IPS DF 4.7 (cell line): Measurements from ENCODE around the gene PGAP3.

Source experiments
- DNase-seq: peaks from one replicate; pipeline ENCODE4 v3.0.0-alpha.2; 2013; ENCODE audit warnings: low spot score; ENCODE audit errors: extremely low read depth

PGAP3 gene

DNA sequence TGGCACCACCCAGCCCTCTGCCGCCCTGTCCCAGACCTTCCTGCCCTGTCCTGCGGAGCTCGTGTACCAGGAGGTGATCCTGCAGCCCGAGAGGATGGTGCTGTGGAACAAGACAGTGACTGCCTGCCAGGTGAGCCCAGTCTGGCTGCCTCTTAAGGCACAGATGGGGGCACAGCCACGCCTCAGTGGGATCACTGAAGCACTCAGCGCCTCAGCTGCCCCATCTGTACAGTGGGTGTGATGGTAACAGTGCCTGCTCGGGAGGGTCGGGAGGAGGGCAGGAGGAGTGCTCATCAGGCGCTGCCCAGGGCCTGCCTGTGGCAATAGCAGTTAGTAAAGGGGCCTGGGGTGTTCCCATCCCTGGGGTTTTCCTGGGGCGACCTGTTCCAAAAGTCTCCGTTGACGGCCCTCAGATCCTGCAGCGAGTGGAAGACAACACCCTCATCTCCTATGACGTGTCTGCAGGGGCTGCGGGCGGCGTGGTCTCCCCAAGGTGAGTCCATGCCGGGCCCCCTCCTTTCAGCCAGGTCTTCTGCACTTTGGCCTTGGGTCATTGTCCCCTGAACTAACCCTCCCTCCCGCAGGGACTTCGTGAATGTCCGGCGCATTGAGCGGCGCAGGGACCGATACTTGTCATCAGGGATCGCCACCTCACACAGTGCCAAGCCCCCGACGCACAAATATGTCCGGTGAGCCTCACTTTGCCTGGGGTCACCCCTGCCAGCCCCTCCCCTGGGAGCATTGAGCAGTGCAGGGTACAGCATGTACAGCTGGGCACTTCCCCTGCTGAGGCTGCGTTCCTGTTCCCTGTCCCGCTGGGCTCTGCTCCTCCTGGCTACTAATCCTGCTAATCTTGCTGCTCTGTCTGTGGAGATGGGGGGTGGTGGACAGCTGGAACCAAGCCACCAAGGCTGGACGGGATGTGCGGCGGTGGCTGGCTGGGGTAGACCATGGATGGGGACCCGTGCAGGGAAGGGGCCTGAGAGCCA lies 27.2 kb downstream of the PGAP3 start:
- DNase-seq, result no peak

DNA sequence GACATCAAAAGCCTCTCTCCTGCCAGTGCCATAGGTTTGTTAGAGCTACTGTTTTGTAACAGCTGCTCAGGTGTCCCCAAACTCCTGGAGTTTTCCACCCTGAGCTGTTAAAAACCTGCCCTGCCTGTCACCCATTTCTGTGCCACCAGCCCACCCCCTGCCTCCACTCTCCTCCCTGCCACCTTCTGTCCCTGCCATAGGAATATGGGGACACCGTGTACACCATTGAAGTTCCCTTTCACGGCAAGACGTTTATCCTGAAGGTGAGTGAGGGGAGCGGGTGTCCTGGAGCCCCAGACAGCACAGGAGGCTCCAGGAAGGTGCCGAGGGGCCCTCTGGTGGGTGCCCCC lies 27.9 kb downstream of the PGAP3 start:
- DNase-seq, result no peak

DNA sequence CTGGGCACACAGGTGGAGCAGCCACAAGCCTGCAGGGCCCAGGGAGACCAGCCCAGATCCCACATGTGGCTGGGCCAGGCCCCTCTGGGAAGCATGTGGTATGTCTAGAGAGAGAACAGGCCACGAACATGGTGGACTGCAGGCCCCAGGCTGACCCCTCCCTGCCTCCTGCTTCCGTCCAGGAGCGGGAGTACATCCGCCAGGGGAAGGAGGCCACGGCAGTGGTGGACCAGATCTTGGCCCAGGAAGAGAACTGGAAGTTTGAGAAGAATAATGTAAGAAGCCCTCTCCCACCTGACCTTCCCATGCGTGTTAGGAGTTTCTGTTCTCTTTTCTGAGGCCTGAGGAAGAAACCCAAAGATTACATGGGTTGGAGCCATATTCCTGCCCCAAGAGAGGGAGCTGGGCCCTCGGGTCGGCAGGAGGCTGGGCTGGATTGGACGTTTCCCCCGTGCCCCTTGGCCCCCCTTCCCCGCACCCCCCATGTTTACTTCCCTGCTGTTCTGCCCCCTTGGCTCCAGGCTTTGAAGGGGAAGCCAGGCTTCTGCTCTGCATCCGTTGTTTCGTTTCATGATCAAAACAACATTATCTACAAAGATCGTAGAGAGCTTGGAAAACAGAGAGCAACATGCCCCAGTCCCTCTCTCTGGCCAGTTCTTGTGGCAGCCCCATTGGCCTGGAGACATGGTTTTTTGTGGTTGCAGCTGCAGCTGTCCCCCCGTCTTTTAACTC lies 28.4 kb downstream of the PGAP3 start:
- no peak for DNase-seq

DNA sequence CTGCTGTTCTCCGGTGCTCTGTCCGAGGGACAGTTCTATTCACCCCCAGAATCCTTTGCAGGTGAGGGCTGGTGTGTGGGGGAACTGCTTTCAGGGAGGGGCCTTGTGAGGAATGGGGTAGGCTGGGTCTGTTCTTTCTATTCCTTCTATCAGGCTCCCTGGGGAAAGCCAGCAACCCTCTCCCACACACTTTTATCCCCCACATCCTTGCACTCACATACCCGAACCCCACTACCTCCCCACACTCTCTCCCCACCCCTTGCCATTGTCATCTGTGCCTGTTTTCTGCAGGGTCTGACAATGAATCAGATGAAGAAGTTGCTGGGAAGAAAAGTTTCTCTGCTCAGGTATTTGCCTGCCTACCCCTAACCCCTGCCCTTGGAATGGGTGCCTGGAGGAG lies 29.1 kb downstream of the PGAP3 start:
- no peak for DNase-seq

DNA sequence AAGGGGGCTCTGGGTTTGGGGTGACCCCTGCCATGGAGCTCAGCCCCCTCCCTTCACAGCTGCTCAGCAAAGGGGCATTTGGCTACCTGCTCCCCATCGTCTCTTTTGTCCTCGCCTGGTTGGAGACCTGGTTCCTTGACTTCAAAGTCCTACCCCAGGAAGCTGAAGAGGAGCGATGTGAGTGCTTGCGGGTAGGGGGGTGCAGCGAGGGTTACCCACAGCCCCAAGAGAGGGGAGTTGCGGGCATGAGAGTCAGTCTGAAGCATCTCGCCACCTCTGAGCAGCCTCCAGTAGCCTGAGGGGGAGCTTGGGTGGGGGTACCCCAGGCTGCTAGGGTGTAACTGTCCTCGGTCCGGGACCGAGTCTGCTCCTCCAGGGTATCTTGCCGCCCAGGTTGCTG lies 29.5 kb downstream of the PGAP3 start:
- no peak for DNase-seq

DNA sequence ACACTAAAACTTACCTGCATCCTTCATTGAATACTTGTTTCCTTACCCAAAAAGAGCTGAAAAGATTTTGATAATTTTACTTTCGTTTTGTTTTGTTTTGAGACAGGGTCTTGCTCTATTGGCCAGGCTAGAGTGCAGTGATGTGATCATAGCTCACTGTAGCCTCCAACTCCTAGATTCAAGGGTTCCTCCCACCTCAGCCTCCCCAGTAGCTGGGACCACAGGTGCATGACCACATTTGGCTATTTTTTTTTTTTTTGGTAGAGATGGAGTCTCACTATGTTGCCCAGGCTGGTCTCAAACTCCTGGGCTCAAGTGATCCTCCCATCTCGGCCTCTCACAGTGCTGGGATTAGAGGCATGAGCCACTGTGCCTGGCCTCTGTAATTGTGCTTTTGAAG lies 32.8 kb downstream of the PGAP3 start:
- DNase-seq, result no peak

DNA sequence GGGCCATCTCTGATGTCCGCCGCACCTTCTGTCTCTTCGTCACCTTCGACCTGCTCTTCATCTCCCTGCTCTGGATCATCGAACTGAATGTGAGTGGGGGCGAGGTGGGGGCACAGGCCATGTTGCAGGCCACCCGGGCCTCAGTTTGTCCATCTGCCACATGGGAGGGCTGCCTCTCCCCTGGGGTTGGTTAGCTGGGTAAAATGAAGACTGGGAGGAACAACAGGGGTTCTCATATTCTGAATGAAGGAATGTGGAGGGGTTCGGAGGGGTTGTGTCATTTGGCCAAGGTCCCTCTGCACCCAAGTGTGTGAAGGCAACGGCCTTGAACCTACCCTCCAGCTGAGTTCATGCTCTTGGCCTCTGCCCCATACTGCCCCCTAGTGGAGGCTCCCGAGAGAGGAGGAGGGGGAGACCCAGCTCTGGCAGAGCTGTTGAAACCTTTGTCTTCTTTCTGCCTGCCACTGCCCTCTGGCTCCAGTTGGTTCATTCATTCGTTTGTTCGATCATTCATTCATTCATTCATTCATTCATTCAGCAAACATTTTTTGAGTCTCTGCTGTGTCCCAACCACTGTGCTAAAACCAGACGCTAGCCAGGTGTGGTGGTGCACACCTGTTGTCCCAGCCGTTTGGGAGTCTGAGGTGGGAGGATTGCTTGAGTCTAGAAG lies 34.1 kb downstream of the PGAP3 start:
- DNase-seq, result no peak

DNA sequence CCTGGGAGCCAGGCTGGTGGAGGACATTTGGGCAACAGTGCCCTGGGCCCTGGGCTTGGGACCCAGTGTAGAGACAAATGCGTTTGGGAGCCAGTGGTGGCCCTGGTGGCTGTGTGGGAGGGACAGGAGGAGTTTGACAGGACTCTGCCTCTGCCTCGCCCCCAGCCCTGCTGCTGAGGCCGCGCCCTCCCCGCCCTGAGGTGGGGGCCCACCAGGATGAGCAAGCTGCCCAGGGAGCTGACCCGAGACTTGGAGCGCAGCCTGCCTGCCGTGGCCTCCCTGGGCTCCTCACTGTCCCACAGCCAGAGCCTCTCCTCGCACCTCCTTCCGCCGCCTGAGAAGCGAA lies 34.6 kb downstream of the PGAP3 start:
- DNase-seq, result no peak

DNA sequence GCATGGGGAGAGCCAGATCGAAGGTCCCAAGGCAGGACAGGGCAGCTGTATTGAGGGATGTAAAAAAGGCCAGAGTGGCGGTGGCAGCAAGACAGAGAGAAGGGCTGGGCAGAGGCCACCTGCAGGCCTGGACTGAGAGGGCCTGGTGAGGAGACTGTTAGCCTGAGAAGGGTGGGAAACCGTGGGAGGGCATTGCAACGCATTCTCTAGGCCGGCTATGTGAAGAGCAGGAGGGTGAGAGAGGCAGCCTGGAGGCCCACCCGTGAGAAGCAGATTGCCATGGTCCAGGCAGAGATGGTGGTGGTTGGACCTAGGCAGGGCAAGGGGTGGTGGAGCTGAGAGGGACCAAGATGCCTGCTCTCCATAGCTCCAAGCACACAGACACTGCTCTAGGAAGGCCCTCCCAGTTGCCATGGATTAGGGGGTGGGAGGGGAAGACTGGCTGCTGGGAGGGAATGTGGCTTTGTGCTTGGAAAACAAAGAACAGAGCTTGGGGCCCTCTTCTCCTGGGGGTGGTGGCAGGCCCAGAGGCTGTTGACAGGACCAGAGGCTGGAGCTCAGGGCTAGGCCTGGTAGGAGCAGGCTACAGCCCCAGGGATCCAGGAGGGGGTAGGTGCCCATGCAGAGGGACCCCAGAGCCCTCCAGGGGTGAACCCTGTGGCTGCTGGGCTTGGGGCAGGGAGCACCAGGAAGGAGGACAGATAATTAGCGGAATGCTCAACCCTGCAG lies 35.1 kb downstream of the PGAP3 start:
- no peak for DNase-seq

DNA sequence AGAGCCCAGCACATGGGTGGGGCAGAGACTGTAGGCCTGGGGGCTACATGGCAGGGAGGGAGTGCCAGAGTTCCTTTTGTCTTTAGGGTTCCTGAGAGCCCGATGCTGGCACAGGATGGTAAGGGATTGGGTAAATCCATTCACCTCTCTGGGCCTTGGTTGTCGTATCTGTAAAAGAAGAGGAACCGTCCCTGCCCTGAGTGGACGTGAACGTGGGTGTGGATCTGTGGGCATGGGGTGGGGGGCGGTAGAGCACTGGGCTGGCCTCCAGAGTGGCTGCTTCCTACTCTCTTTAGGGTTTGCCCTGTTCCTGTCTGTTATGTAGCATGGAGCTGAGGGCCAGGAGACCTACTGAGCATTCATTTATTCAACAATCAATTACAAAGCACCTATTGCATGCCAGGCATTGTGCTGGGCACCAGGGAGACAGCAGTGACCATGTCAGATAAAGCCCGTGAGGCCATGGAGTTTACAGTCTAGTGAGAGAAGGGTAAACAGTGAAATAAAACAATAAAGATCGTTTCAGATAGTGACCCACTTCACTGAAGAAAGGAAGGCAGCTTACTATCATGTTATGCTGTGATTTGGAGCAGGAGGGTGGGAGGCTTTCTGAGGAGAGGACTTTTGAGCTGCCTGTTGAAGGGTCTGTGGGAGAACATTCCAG lies 35.8 kb downstream of the PGAP3 start:
- no peak for DNase-seq

DNA sequence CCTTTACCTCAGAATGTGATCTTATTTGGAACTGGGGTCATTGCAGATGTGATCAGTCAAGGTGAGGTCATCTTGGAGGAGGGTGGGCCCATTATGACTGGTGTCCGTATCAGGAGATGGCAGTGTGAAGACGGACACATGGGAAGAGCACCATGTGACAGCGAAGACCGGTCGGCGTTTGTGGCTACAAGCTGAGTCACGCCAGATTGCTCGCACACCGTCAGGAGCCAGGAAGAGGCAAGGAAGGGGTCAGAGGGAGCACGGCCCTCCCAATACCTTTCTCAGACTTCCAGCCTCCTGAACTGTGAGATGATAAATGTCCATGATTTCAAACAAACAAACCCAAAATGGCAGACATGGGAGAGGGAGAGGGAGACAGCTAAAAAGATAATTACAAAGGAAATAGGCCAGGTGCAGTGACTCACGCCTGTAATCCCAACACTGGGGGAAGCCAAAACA lies 37.7 kb downstream of the PGAP3 start:
- no peak for DNase-seq

DNA sequence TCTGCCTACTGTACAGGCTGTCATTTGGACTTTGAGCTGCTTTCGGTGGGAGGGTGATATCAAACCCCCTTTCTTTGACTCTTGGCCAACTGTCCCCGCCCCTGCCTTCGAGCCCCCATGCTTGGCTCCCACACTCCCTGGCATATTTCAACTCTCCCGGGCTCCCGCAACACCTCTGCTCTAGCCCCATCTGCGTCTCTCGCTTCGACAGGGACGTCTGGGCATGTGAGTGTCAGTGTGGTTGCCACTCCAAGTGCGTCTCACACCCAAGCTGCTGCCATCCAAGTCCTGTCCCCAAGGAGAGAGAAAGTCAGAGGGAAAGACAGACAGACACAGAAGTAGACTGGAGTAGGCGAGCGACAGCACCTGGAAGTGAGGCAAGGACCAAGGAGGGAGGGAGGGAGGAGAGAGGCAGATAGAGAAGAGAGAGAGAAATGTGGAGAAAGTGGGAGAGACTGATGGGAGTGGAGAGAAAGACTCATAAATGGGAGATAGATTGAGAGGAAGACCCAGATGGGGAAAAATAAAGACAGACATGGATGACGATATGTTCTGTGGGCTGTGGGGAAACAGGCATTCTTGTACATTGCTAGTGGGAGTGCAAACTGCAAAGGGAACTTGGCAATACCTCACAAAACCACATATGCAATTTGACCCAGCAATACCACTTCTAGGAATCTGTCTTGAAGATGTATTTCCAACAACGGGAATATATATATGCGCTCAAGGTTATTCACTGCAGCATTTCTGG lies 39.1 kb downstream of the PGAP3 start:
- DNase-seq, result no peak

DNA sequence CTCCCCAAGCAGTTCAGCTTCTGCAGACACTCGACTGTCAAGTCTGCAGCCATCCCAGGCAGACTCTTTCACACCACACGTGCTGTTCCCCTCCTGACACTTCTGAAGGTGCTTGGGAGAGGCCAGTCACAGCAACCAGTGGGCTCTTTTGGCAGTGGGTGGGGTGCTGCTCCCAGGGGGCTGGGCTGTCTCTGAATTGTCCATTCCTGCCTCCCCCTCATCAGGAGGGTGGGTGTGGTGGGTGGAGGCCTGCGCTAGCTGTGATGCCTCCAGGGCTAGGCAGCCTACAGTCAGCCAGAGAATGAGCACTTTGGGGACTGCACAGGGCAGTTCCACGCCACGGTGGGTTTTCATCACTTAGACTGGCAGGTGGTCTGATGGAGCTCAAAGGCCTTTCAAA lies 40.6 kb downstream of the PGAP3 start:
- DNase-seq, result no peak

DNA sequence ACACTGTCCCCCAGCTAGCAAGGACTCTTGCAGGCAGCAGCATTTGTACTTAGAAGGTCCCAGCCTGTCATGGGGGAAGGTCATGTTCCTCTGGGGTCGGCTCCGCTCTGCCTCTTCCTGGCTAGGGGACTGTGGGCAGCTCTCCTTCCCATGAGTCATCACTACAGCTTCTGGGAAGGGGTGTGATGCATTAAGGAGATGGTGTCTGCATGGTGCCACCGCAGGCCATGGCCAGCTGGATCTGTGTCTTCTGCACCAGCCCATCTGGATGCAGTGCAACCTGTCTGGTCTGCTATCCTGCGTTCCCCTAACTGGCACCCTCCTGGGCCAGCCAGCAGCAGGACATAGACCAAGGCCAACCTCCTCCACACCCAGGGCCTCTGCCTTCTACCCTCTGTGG lies 44.6 kb downstream of the PGAP3 start:
- DNase-seq, result no peak

DNA sequence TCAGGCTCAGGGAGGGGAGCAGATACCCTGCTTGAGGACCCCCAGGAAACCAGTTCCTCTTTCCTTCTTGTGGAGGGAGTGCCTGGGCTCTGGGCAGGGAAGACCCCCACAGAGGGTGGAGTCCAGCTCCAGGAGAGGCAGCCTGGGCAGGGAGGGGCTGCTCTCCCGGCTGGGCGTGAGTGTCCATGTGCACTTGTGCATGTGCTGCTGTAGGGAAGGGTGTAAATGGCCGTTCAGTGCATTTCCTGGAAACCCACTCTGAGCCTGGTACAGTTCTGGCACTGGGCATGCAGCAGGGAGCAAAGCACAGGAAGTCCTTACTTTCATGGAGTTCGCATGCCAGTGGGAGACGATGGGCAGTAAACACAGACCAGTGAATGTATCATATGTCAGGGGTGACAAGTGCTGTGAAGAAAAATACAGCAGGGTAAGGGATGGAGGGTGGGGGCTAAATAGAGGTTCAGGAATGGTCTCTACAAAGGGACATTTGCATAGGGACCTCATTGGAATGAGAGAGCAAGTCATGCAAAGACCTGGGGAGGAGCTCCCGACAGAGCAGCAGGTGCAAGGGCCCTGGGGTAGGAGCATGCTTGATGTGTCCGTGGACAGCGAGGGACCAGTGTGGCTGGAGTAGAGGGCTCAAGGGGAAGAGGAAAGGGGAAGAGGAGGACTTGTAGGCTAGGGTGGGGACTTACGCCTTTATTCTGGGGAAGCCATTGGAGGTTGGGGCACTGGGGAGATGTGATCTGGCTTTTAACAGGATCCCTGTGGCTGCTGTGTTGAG lies 45.4 kb downstream of the PGAP3 start:
- DNase-seq, result no peak

DNA sequence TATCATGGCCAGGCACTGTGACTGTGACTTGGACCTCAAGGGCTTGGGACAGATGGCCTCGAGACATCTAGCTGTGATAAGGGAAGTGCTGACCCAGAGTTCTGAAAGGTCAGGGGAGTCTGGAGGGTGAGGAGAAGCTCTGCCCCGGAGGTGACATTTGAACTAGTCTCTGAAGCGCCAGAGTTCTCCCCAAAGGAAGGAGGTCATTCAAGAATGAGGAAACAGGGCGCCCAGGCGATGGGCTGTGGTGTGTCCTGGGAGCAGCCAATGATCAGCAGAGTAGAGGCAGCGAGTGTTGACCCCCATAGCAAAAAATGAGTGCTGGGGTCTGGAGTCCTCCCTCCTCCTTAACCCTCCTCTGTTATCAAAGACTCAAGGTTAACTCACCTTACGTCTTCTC lies 46.0 kb downstream of the PGAP3 start:
- DNase-seq, result no peak

DNA sequence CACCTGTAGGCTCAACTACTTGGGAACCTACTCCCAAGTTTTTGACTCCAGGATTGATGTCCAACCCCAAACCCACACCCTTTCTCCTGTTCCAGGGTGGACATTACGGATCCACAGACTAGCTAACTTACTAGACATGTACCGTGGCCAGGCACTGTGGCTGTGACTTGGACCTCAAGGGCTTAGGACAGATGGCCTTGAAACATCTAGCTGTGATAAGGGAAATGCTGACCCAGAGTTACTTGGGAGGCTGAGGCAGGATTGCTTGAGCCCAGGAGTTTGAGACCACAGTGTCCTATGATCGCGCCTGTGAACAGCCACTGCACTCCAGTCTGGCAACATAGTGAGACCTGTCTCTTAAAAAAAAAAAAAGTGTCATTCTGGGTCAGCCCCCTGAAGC lies 46.8 kb downstream of the PGAP3 start:
- no peak for DNase-seq

DNA sequence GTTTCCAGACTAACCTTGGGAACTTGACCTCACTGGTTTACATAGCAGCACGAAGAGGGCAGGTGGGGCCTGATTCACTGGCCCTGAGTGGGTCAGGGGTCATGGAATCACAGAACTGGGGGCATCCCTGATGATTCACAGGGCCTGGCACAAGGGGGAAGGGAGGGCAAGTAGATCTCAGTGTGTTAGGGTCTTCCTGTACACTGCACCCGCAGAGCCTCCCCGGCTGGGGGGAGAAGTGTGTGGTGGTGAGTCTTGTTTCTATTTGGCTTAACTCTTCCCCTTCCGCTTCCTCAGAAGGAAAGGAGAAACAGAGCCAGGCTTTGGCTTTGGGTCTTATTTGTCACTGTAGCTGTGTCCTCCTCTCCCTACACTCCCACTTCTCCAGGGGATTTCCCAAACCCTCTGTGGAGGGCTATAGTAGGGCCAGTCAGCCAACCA lies 47.2 kb downstream of the PGAP3 start:
- DNase-seq, result no peak
